ENCODE results near the gene NDUFB10. TPM values are rescaled to one million over a fixed set of nuclear protein-coding genes. Genes with fewer than 3 reads are reported as not detected.

NDUFB10 gene
- total and polyA plus RNA-seq, 2 experiments from 2014 or later, result 244 to 495 TPM

DNA sequence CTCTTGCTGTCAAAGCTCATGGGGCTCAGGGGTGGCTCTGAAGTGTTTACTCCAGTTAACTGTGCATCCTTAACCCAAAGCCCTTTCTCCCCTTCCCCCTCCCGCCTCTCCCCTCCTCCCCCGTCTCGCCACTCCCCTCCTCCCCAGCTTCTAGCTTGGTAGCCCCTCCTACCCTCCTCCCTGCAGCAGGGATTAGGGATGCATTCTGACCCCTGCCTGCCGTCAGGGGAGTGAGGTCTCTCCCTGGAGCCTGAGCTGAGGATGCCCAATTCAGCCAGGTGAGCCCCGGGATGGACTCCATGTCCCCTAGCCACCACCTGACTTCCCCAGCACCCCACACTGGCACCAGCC is 42.7 kb upstream of the NDUFB10 start:
- Mint-ChIP-seq H3K4me3 (peak overlapping the region; percentile 66), H3K27me3 (ENCODE audit: insufficient read depth, low read depth, poor library complexity) (peaks cover 70% of the 10 kb centered on the region)
- DNase-seq (ENCODE audit: low spot score), result peak; percentile 57

More for the DNA sequence above, 42.7 kb upstream of the NDUFB10 start:
- Mint-ChIP-seq H3K4me1 (peaks cover 31% of the 10 kb centered on the region), H3K36me3 (ENCODE audit: low read depth) (no peaks in the 10 kb centered on the region; the same call in 2 of the 3 replicates), H3K27ac (no peak overlapping the region), H3K9me3 (no peaks in the 10 kb centered on the region)
- Histone ChIP-seq H3K36me3 (ENCODE audit: insufficient read depth) (no peaks in the 10 kb centered on the region), H3K79me2 (replicated peaks; ENCODE audit: insufficient read depth) (no peaks in the 10 kb centered on the region), H3K4me2 (peak overlapping the region; percentile 82), H4K20me1 (replicated peaks; ENCODE audit: insufficient read depth) (no peaks in the 10 kb centered on the region), H3F3A (replicated peaks; ENCODE audit: low read depth) (0 out of 2 replicates have a peak, but pooled peaks cover 6% of the 10 kb centered on the region), H2AFZ (no peak overlapping the region), H3K27ac (ENCODE audit: low read depth) (no peak overlapping the region), H3K27me3 (ENCODE audit: insufficient read depth) (peaks cover 62% of the 10 kb centered on the region), H3K9me2 (ENCODE audit: insufficient read depth) (no peaks in the 10 kb centered on the region), H3K4me1 (ENCODE audit: insufficient read depth) (peaks cover 27% of the 10 kb centered on the region), H3K4me3 (peak overlapping the region; percentile 54; the same call in 1 of the 2 replicates)
- TF ChIP-seq, protein P1, sequence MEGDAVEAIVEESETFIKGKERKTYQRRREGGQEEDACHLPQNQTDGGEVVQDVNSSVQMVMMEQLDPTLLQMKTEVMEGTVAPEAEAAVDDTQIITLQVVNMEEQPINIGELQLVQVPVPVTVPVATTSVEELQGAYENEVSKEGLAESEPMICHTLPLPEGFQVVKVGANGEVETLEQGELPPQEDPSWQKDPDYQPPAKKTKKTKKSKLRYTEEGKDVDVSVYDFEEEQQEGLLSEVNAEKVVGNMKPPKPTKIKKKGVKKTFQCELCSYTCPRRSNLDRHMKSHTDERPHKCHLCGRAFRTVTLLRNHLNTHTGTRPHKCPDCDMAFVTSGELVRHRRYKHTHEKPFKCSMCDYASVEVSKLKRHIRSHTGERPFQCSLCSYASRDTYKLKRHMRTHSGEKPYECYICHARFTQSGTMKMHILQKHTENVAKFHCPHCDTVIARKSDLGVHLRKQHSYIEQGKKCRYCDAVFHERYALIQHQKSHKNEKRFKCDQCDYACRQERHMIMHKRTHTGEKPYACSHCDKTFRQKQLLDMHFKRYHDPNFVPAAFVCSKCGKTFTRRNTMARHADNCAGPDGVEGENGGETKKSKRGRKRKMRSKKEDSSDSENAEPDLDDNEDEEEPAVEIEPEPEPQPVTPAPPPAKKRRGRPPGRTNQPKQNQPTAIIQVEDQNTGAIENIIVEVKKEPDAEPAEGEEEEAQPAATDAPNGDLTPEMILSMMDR (conservative IDR thresholded peaks at IDR 0.05; ENCODE audit: low read depth in 2 of 2), result peak in 1 of 2 experiments; percentile 23; a peak in 1 of 4 replicates
- TF ChIP-seq ZNF462 (CRISPR knock-in tag; IDR thresholded peaks at IDR 0.05) (no peak), CREB1 (CRISPR knock-in tag; IDR thresholded peaks at IDR 0.05; ENCODE audit: low read depth) (no peak), ZNF331 (CRISPR knock-in tag; IDR thresholded peaks at IDR 0.05; ENCODE audit: low read depth) (no peak)
- peak; percentile 26 for ATAC-seq
